Thoracic aorta (tissue), 2 donors: ENCODE measurements around the gene PER2. TPM values are rescaled to one million over a fixed set of nuclear protein-coding genes. Genes with fewer than 3 reads are reported as not detected.
A peak's percentile ranks its signal among the peaks of the same experiment; 100 is the strongest.

Experiments used
- ATAC-seq: fragments of 150-250 bp; one replicate; pipeline ENCODE4 v1.8.0; 2017; ENCODE audit warnings: low read depth; ENCODE audit not compliant: insufficient number of reproducible peaks, low FRiP score
- DNase-seq: peaks from one replicate; pipeline ENCODE4 v3.0.0-alpha.2; 2020; ENCODE audit warnings: low spot score
- H3K27ac ChIP-seq, 2 donors: fragments of 200-600 bp; sonication (generic); 1 replicate in 1 of 2; 2 replicates in 1 of 2; pipeline ENCODE4 v1.5.1; 2016; ENCODE audit warnings: mild to moderate bottlenecking in 2 of 2, moderate library complexity in 2 of 2
- H3K27me3 ChIP-seq: fragments of 200-600 bp; sonication (generic); replicated peaks from 2 replicates; pipeline ENCODE4 v1.6.0; 2016; ENCODE audit warnings: mild to moderate bottlenecking; ENCODE audit not compliant: insufficient read depth
- H3K36me3 ChIP-seq: fragments of 200-600 bp; sonication (generic); one replicate; pipeline ENCODE4 v1.5.1; 2016
- H3K4me1 ChIP-seq, 2 donors: fragments of 200-600 bp; sonication (generic); 1 replicate in 1 of 2; 2 replicates in 1 of 2; pipeline versions ENCODE4 v1.5.1 to v1.6.0; 2016; ENCODE audit warnings: low read depth in 2 of 2, mild to moderate bottlenecking in 1 of 2; ENCODE audit not compliant: control insufficient read depth in 1 of 2
- H3K4me3 ChIP-seq: fragments of 200-600 bp; sonication (generic); 2 replicates; pipeline ENCODE4 v1.5.1; 2016; ENCODE audit warnings: mild to moderate bottlenecking
- H3K9me3 ChIP-seq: fragments of 200-600 bp; sonication (generic); 2 replicates; pipeline ENCODE4 v1.5.1; 2016
- total RNA-seq, 2 donors: library from RNA; depleted of rRNA; stranded (reverse); fragments of >200 nt; gene quantifications; one replicate each; pipeline versions ENCODE4 v1.1.0 to v1.2.3, GENCODE V29; 2016
- TF ChIP-seq, protein P1 (sequence below): fragments of 200-600 bp; sonication (generic); IDR thresholded peaks from one replicate; pipeline ENCODE4 v1.5.1; 2019; ENCODE audit warnings: antibody characterized with exemption

Gene PER2
- total RNA-seq, 2 donors from 2014 or later = 14.2 to 26.2 TPM

- no peak overlapping the region for H3K27ac ChIP-seq
- no peak for DNase-seq
- H3K9me3 ChIP-seq = no peaks in the 10 kb centered on the region
- no peaks in the 10 kb centered on the region for H3K27me3 ChIP-seq
- H3K4me3 ChIP-seq = no peak overlapping the region
- H3K36me3 ChIP-seq = peaks cover 51% of the 10 kb centered on the region
- TF ChIP-seq, protein P1, sequence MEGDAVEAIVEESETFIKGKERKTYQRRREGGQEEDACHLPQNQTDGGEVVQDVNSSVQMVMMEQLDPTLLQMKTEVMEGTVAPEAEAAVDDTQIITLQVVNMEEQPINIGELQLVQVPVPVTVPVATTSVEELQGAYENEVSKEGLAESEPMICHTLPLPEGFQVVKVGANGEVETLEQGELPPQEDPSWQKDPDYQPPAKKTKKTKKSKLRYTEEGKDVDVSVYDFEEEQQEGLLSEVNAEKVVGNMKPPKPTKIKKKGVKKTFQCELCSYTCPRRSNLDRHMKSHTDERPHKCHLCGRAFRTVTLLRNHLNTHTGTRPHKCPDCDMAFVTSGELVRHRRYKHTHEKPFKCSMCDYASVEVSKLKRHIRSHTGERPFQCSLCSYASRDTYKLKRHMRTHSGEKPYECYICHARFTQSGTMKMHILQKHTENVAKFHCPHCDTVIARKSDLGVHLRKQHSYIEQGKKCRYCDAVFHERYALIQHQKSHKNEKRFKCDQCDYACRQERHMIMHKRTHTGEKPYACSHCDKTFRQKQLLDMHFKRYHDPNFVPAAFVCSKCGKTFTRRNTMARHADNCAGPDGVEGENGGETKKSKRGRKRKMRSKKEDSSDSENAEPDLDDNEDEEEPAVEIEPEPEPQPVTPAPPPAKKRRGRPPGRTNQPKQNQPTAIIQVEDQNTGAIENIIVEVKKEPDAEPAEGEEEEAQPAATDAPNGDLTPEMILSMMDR = no peak
- H3K4me1 ChIP-seq = no peaks in the 10 kb centered on the region
- no peak for ATAC-seq
Measured at GRCh38 chr2:238250896-238251295, 37.5 kb downstream of the PER2 start.

DNA sequence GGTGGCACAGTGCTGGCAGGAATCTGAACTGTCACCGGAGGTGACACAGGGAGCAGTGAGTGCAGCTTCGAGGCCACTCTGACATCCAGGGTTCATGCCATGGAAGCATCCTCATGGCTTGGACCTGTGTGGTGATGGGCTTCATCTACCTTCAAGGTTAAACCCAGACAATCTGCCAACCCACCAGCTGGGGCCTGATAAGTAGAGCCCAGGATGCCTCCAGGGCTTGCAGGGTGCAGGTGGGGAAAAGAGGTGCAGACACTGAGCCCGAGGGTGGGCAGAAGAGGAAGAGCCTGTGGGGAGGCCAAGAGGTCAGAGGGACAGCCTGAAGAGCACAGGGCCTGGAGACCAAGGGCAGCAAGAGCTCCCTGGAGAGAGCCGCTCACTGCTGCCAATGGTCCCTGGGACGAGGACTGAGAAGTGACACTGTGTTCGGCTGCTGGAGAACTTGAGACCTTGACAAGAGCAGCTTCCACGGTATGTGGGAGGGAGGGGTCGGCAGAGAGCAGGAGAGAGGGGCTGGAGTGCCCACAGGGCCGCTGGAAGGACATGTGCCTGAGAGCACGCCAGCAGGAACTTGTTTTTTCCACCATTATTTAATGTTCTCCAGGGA, 40.5 kb downstream of the PER2 start:
- peaks cover under 1 to 7% of the 10 kb centered on the region in 2 donors for H3K4me1 ChIP-seq
- no peak overlapping the region for H3K27ac ChIP-seq
- TF ChIP-seq, protein P1 = no peak
- DNase-seq (no peak), ATAC-seq (no peak)
- H3K4me3 ChIP-seq = no peak overlapping the region
- peaks cover 39% of the 10 kb centered on the region for H3K36me3 ChIP-seq
- H3K27me3 ChIP-seq = no peaks in the 10 kb centered on the region
- H3K9me3 ChIP-seq = no peaks in the 10 kb centered on the region

- H3K27ac ChIP-seq = no peak overlapping the region
- H3K4me3 ChIP-seq = no peak overlapping the region
- no peaks in the 10 kb centered on the region for H3K27me3 ChIP-seq
- DNase-seq (no peak), ATAC-seq (no peak)
- no peaks in the 10 kb centered on the region for H3K9me3 ChIP-seq
- H3K36me3 ChIP-seq = peaks cover 33% of the 10 kb centered on the region
- TF ChIP-seq, protein P1 = no peak
- H3K4me1 ChIP-seq = peaks cover 4 to 14% of the 10 kb centered on the region in 2 donors
Measured at GRCh38 chr2:238247002-238247822, 41.2 kb downstream of the PER2 start.

DNA sequence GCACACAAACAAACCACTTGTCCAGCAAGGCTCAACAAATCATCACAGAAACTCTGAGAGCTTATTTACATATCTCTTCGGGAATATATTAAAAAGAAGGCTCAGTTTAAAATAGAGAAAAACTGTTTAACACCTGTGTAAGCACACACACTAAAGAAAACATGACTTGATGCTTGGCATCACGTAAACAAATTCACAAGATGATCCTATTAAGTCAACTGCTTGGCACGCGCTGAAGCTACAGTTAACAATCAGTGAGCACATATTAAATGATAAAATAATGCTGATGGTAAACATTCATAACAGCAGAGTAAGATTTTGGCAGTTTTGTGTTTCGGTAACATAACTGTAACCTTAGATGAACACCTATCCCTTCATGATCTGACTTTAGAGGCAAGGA, 44.3 kb downstream of the PER2 start:
- no peak for ATAC-seq
- no peak overlapping the region for H3K27ac ChIP-seq

DNA sequence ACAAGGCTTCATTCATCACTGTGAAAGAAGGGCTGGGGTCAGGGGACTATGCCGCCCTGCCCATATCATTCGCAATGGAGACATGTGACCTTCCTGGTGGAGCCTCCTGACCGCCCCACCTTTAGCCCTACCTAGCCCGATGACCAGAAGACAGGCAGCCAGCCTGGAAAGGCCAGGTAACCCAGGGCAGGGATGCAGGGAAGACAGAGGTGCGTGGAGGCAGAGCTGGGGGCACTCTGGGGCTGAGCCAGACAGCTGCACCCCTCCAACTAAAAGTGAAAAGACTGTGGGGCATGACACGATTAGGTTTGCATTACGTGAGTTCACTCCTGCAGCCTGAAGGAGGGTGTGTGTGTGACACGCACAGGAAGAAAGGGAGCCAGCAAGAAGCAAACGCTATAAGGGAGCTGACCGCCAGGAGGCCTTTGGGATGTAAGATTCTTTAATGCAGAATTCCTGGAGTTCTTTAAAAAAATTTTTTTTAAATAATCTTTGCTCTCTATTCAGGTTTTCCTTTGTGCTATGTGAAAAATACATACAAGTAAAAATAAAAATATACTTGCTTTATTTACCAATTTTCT, 44.8 kb downstream of the PER2 start:
- H3K27ac ChIP-seq = peak overlapping the region; percentile 70 to 77
- no peaks in the 10 kb centered on the region for H3K27me3 ChIP-seq
- ATAC-seq (no peak), DNase-seq (no peak)
- TF ChIP-seq, protein P1 = no peak
- H3K36me3 ChIP-seq = peaks cover 15% of the 10 kb centered on the region
- no peaks in the 10 kb centered on the region for H3K9me3 ChIP-seq
- H3K4me1 ChIP-seq = peaks cover 6 to 30% of the 10 kb centered on the region in 2 donors
- no peak overlapping the region for H3K4me3 ChIP-seq

More for the DNA sequence above, 44.3 kb downstream of the PER2 start:
- Histone ChIP-seq H3K9me3 (no peaks in the 10 kb centered on the region), H3K4me3 (no peak overlapping the region), H3K4me1 (peaks cover 6 to 26% of the 10 kb centered on the region in 2 donors), H3K27me3 (no peaks in the 10 kb centered on the region), H3K36me3 (peaks cover 15% of the 10 kb centered on the region)
- no peak for DNase-seq
- TF ChIP-seq, protein P1 = no peak
